NCI-H2196 treated with DMSO at 0.1 percent for 48 hours (cell line): Measurements from ENCODE around the gene TEX52.

Experiments used
- DNase-seq: peaks from one replicate; lab custom pipeline; 2025; ENCODE audit not compliant: unreplicated experiment; lab: John Stamatoyannopoulos, UW

Gene TEX52

GRCh38 chr12:2800046-2800570, 56.7 kb downstream of the TEX52 start:
- no peak for DNase-seq
